Upper lobe of left lung (tissue), 4 donors: ENCODE data around the gene RNF26.

ENCODE experiments used
- CTCF ChIP-seq, 6 experiments: fragments of 450-650 bp in 4 of 6; fragments of 200-600 bp in 2 of 6; sonication (generic) in 2 of 6; IDR thresholded peaks; one replicate each; pipeline ENCODE4 v1.5.1; 2016 to 2019; ENCODE audit warnings: antibody characterized with exemption in 6 of 6
- EP300 ChIP-seq, 4 donors: sonication (generic); formaldehyde crosslinking; IDR thresholded peaks; one replicate each; pipeline ENCODE4 v1.5.1; 2017; ENCODE audit warnings: antibody characterized with exemption in 4 of 4, control low read depth in 2 of 4
- POLR2A ChIP-seq, 4 donors: fragments of 450-650 bp; IDR thresholded peaks; one replicate each; pipeline ENCODE4 v1.5.1; 2016 to 2017; ENCODE audit warnings: antibody characterized with exemption in 4 of 4, mild to moderate bottlenecking in 2 of 4
- POLR2AphosphoS5 ChIP-seq, 2 donors: sonication (generic); formaldehyde crosslinking; IDR thresholded peaks; one replicate each; pipeline ENCODE4 v1.5.1; 2017; ENCODE audit warnings: antibody characterized with exemption in 2 of 2

GRCh38 chr11:119381181-119381988 lies 47.1 kb downstream of the RNF26 start, which contains the start of gene USP2:
- peak; percentile 72 to 98 (median 96) for TF ChIP-seq CTCF (IDR thresholded peaks at IDR 0.05)
- peak in 1 of 2 donors; percentile 65 for TF ChIP-seq POLR2AphosphoS5 (IDR thresholded peaks at IDR 0.05)
- TF ChIP-seq POLR2A (IDR thresholded peaks at IDR 0.05) = peak in 2 of 4 donors; percentile 24 to 54
- TF ChIP-seq EP300 (IDR thresholded peaks at IDR 0.05) = peak in 1 of 4 donors; percentile 81
